Fibroblast of lung (primary cell): Measurements from ENCODE around the gene MARCKS.

ENCODE experiments used
- EZH2 ChIP-seq: IDR thresholded peaks from 2 replicates; pipeline ENCODE4 v1.5.1; 2012; ENCODE audit warnings: low read length, control low read depth, mild to moderate bottlenecking; ENCODE audit errors: missing control alignments
- TF ChIP-seq, protein P1 (sequence below), 2 donors: IDR thresholded peaks in 1 of 2; conservative IDR thresholded peaks in 1 of 2; 1 replicate in 1 of 2; 2 replicates in 1 of 2; pipeline ENCODE4 v1.5.1; 2011 to 2012; ENCODE audit warnings: low read length in 2 of 2, control low read depth in 1 of 2, inconsistent platforms in 1 of 2, low read depth in 1 of 2, mild to moderate bottlenecking in 1 of 2

DNA sequence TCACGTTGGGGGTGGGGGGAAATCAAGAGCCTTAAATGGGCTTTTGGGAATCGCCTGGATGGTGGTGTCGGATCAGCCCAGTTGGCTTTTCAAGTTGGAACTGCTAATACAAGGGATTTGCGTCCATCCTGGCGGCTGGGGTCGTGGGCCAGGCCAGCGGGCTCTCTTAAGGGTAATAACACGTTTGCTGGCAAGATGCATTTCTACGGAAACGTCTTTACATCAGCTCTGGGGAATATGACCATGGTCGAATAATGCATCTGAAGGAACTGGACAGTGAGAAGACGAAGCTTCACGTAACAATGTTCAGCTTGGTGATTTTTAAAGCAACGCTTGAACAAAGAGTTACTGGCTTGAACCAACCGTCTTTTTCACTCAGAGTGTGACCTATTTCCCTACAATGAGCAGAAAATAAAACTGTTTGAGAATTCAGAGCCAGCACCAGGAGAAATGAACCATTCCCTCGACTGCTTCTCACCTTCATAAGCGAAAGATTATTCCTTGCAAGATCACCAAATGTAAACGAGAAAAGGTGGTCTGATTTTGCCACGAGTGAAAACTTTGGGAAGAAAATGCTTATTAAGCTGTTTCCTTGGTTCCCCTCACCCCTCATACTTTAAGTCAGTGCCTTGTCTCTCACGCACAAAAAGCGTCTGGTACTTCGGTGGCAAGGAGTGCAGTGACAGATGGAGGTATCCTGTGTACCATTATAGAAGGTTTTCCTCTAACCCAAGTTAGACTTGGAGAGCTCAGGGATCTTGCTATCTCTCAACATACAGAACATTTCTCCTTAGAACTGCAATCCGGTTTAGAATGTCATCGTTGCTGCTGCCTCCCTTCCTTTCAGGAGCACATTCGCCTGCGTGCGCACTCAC, 1.4 kb upstream of the MARCKS start:
- TF ChIP-seq, protein P1, sequence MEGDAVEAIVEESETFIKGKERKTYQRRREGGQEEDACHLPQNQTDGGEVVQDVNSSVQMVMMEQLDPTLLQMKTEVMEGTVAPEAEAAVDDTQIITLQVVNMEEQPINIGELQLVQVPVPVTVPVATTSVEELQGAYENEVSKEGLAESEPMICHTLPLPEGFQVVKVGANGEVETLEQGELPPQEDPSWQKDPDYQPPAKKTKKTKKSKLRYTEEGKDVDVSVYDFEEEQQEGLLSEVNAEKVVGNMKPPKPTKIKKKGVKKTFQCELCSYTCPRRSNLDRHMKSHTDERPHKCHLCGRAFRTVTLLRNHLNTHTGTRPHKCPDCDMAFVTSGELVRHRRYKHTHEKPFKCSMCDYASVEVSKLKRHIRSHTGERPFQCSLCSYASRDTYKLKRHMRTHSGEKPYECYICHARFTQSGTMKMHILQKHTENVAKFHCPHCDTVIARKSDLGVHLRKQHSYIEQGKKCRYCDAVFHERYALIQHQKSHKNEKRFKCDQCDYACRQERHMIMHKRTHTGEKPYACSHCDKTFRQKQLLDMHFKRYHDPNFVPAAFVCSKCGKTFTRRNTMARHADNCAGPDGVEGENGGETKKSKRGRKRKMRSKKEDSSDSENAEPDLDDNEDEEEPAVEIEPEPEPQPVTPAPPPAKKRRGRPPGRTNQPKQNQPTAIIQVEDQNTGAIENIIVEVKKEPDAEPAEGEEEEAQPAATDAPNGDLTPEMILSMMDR (conservative IDR thresholded peaks at IDR 0.05 in 1 of 2, IDR thresholded peaks at IDR 0.05 in 1 of 2; ENCODE audit: low read depth in 1 of 2, low read length in 2 of 2), result no peak
- no peak for TF ChIP-seq EZH2
